GM15510 (cell line): Measurements from ENCODE around the gene GLIPR1L2.

Source experiments
- POLR2A ChIP-seq: IDR thresholded peaks from 3 replicates; pipeline ENCODE4 v1.6.1; 2011; ENCODE audit warnings: borderline replicate concordance; ENCODE audit not compliant: insufficient read length; ENCODE audit errors: extremely low read depth

Gene GLIPR1L2

GRCh38 chr12:75407683-75408082 lies 16.8 kb downstream of the GLIPR1L2 start:
- no peak for TF ChIP-seq POLR2A

GRCh38 chr12:75409830-75410229 lies 18.9 kb downstream of the GLIPR1L2 start:
- TF ChIP-seq POLR2A: no peak

- no peak for TF ChIP-seq POLR2A
These were observed 23.8 kb downstream of the GLIPR1L2 start for GRCh38 chr12:75414671-75415070.

- TF ChIP-seq POLR2A: no peak
These were observed 29.0 kb downstream of the GLIPR1L2 start for GRCh38 chr12:75419841-75420240.

- TF ChIP-seq POLR2A: no peak
These were observed 36.6 kb downstream of the GLIPR1L2 start for GRCh38 chr12:75427491-75427890.

DNA sequence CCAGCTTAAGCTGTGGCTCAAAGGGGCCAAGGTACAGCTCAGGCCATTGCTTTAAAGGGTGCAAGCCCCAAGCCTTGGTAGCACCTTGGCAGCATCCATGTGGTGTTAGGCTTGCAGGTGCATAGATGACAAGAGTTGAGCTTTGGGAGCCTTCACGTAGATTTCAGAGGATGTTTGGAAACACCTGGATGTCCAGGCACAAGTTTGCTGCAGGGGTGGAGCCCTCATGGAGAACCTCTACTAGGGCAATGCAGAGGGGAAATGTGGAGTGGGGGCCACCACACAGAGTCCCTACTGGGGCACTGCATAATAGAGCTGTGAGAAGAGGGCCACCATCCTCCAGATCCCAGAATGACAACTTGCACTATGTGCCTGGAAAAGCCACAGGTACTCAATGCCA lies 37.9 kb downstream of the GLIPR1L2 start:
- TF ChIP-seq POLR2A: no peak

DNA sequence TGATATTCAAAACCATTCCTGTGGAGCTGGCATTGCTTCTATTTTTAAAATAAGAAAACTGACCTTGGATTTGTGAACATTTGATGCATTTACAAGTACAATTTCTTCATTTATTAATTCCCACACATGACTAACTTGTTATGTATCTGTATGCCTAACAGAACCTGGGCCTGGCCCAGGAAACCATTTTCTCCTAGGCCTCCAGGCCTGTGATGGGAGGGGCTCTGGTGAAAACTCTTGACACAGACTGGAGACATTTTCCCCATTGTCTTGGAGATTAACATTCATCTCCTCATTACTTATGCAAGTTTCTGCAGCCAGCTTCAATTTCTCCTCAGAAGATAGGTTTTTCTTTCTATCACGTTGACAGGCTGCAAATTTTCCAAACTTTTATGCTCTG lies 42.0 kb downstream of the GLIPR1L2 start:
- TF ChIP-seq POLR2A: no peak

DNA sequence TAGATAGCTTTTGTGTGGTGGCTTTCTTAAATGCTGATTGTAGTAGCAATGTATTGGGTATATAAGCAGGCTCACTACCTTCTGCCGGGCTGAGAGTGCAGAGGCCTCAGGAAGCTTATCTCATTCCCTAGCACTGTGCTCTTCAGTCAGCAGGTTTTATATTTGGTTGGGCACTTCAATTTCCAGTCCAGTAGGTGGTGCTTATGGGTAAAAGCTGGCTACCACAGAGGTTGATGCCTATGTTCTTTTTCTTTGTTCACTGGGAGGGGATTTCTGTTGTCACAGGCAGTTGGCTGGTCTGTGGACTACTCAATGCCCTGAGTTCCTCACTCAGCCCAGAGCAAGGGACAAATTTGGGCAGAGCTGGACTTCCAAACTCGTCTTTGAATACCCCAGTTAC lies 46.7 kb downstream of the GLIPR1L2 start:
- TF ChIP-seq POLR2A: no peak

GRCh38 chr12:75438059-75438754 lies 47.3 kb downstream of the GLIPR1L2 start:
- TF ChIP-seq POLR2A: no peak

DNA sequence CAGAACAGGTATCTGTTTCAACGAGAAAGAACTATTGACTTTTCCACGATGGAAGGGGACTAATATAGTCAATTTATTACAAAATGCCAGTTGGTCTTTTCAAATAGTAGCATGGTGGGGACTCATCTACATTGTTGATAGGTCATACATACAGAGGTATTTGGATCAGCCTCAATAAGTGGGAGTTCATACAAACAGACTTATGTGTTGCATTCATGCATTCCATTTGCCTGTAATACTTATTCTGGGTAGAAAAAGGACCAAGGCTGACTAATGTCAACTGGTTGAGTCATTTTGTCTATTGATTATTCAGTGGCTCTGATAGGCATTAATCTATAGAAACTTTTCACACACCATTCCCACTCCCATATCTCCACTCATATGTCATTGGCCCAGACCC lies 48.2 kb downstream of the GLIPR1L2 start:
- no peak for TF ChIP-seq POLR2A

DNA sequence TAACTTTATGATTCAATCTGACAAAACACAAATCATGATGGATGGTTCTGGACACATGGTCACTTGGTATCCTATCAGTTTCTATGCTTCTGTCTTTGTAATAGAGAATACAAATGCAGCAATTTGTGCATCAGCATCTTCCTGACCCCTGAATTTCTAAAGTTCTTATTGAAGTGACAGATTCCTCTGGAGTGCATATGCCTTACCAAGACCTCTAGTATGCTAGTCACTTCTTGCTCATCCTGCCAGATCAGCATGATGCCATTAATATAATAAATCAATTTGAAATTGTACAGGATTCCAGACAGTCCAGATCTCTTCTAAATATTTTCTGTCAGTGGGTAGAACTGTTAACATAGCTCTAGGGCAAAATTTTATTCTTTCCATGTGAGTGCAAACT lies 49.0 kb downstream of the GLIPR1L2 start:
- no peak for TF ChIP-seq POLR2A

DNA sequence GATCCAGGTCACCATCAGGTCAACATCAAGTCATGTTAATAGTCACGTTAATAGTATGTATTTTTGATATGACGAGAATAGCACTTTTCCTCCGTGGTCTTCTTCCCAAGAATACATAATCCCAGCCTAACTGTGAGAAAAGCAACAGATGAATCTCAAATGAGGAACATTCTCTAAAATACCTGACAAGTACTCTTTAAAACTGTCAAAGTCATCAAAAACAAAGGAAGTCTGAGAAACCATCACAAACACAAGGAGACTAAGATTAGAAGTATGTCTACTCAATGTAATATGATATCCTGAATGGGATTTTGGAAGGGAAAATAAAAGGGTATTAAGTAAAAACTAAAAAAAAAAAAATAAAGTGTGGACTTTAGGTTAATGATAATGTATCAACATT lies 52.8 kb downstream of the GLIPR1L2 start:
- TF ChIP-seq POLR2A: no peak

GRCh38 chr12:75444429-75445136 lies 53.7 kb downstream of the GLIPR1L2 start:
- no peak for TF ChIP-seq POLR2A

- no peak for TF ChIP-seq POLR2A
These were observed 56.0 kb downstream of the GLIPR1L2 start for GRCh38 chr12:75446857-75447256.

GRCh38 chr12:75447691-75448393 lies 57.0 kb downstream of the GLIPR1L2 start:
- TF ChIP-seq POLR2A: no peak
